Stimulated activated CD8-positive, alpha-beta memory T cell treated with anti-CD3 and anti-CD28 coated beads, Interleukin-15, amount 100 ng/mL, for 48 hours (primary cell): ENCODE data around the gene ANO2.
"Not testable (repeated sequence)": the region's sequence is repeated elsewhere in the genome, so short reads cannot be mapped to it uniquely, and the experiment has no call there.

Source experiments
- DNase-seq, 2 donors: peaks; one replicate each; pipeline ENCODE4 v3.0.0-alpha.2; 2020; ENCODE audit warnings: low read depth in 2 of 2

The ANO2 gene

GRCh38 chr12:5549011-5549410 lies 396.0 kb downstream of the ANO2 start:
- no peak for DNase-seq

GRCh38 chr12:5548152-5548943 lies 396.7 kb downstream of the ANO2 start:
- DNase-seq = no peak

GRCh38 chr12:5546616-5547015 lies 398.4 kb downstream of the ANO2 start:
- no peak for DNase-seq

- DNase-seq = no peak
These were observed 407.3 kb downstream of the ANO2 start for GRCh38 chr12:5537771-5538170.

GRCh38 chr12:5537026-5537615 lies 407.9 kb downstream of the ANO2 start:
- DNase-seq = not testable (repeated sequence)

DNA sequence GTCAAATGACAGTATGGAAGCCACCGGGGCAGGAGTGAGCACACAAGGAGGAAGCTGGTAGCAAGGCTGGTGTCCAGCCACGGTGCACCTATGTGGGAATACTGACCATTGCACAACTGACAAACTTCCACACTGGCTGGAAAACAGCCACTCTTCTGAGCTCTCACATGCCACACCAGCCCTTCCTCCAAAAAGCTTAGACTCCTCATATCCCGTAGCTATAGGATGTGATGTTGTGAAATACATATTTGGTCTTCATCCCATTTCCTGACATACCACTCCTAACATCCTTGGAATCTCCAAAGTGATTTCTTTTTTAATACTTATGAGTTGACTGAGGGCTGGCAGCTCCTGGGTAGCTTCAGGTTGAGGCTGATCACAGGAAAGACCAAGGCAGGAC lies 409.5 kb downstream of the ANO2 start:
- no peak for DNase-seq

DNA sequence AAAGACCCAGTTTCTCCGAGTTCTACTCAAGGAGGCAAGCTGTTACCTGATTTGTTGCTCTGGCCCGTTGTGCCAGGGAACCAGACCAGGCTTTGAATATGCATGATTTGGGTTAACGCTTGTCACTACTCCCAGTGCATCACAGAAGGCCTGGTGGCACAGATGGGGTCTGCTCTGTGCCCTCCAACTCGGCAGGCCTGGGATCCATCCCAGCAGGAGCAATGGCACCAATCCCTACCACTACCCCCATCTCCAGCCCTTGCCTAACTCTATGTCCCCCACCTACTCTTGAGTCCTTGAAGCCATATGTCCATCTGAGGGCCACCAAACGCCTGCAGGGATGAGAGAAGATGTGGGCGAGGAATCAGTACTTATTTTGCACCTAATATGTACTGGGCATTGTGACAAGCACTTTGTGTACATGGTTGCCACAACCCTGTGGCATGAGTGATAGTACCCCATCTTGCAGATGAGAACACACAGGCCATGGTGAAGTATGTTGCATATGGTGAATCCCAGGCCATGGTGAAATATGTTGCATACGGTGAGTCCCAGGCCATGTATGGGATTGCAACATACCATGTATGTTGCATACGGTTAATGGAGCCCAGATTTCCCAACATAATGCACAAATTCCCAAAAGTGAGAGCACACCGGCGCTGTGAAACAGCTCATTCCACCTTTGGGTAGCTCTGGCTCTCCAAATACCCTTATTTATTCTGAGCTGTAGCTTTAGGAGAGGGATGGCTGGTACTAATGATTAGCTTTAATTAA lies 410.4 kb downstream of the ANO2 start:
- DNase-seq = no peak

GRCh38 chr12:5533368-5533767 lies 411.7 kb downstream of the ANO2 start:
- no peak for DNase-seq

- DNase-seq = no peak
These were observed 419.2 kb downstream of the ANO2 start for GRCh38 chr12:5525783-5526367.

DNA sequence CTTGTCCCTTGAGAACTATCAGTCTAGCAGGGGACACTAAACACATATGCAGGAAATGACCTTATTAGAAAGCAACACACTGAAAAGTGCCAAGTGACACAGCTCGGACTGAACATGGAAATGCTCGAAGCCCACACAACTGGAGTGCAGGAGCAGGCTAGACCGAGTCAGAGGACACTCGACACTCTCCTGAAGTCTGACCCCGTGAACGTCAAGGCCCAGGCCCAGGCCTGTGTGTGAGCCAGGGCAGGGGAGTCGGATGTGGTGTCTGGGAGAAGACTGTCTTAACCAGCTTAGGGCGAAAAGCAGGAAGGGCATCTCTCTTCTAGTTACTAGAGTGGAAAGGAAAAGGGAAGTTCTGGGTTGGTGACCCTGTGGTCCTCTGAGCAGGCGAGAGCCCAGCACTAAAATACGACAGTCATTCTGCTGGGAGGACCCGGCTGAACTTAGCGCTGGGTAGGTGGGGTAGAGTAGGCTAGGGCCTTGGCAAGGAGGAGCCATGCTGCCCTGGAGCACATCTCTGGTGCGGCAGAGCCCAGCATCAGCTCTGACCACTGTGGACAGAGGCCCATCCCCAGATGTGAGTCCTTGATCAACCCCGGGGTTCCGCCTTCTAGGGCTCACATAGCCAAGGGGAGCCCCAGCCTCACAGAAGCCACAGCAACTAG lies 420.2 kb downstream of the ANO2 start:
- no peak for DNase-seq

DNA sequence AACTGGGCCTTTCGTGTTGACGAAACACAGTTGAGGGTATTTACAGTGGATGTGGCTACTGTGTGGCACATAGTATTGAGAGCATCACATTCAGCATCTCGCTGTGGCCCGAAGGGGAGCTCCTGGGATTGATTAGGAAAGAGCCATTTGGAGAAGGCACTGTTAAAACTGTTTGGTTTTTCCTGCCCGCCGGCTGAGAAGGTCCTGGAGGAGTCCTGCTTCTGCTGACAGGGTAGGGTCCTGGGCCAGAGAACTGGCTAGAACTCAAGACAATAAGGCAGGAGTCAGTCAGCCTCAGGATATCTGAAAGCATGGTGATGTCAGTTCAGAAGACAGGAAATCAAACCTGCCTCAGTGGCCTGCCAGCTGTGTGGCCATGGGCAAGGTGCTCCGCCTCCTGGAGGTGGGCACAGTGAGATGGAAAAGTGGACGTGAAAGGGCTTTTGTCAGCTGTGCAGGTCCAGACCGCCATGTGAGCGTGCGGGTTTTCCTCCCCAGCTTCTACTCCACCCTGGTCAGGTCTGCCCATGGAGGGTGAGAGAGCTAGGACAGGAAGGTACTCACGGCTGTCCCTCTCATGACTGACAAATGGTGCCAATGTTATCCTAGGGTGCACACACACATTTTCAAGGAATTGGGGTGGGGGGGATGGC lies 420.8 kb downstream of the ANO2 start:
- no peak for DNase-seq

DNA sequence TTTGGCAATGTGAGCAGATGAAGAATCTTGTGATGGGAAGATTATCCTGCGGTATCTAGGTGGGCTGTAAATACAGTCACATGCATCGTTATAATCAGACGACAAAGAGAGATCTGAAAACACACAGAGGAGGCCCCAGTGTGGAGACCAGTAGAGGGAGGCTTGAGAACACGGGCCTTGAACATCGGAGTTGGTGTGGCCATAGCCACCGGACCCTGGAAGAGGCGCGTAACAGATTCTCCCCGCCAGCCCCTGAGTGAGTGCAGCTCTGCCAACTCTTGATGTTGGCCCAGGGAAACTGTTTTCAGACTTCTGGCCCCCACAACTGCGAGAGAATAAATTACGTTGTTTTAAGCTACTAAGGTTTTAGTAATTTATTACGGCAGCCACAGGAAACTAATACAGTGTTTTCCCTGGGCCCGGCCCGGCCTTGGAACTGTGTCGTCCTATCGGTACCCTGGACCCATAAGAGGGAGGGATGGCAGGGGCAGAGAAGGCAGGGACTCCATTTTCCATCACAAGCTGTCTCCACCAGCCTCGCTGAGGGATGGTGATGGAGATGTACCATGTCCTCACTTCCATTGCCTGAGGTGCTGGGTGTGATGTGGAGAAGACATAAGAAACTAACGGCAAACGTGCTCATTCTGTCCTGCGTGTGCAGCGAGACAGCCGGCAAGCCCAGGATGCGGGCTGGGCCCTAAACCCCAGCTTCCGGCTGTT lies 421.5 kb downstream of the ANO2 start:
- no peak for DNase-seq

DNA sequence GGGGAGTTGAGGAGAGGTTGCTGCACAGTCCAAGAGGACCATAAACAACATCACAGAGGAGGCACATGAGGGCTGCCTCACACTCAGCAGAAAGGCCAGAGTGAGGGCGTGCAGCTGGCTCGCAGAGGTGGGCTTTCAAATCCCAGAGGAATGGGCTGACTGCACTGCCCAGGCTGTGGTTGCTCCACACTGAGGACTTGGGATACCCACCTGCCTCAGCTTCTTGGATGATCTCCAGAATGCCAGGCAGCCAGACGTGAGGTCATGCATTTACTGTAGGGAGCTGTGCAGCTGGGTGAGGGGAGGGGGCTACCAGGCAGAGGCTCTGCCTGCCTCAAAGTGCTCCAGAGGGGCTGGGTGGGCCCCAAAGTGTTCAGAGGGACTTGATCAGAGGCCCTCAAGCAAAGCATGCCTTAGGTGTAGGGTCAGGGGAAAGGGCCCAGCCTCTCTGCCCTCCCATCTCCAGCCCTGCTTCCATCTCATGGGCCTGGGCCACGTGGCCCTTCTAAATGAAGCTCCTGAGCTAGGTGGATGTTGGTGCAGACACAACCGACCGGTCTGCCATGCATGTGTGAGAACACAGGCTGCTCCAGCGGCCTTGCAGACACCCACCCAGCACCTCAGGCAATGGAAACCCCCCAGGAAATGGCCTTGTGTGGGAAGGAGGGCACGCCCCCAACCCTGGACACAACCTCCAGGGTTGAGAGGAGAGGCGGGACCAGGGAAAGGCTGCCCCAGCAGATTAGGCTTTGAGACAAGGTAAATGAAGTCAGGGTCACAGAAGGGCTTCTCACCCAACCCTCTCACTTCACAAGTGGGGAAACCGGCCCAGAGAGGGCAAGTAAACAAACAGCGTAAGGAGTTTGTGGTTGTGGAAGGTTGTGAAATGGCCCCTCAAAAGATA lies 422.4 kb downstream of the ANO2 start:
- DNase-seq = no peak

DNA sequence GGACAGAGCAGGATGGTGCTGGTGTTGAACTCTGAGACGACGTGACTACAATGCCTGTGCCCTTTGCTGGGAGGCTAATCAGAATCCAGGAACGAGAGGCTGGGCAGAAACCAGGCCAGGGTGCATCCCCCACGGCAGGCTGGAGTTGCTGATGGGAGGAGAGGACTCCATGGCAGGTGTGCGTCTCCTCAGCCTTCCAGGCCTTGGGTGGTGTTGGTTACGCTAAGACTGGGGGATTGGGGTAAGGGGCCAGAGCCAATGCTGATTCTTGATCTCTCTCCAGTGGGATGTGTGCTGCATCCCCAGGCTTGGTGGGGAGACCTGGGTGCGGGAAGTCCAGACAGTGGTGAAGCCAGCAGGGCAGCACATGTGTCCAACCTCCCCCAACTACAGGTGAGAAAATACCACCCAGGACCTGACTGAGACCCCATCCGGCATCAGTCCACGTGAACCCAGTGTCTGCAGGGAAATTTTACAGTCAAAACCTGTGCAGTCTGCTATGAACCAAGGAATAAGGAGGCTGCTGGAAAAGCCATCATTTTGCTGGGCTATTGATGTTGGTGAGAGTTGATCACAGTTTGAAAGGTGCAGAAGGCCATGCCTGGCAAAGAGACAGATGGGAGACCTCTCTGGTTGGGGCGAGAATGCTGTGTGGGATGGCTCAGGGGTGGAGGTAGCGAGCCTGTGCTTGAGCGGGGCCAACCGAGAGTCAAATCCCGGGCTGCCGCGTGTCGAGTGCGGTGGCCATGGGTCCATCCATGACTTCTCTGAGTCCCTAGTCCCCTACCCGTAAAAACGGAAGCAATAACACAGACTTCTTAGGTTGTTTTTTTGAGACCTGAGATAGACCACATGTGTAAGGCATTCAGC lies 423.4 kb downstream of the ANO2 start:
- no peak for DNase-seq

- no peak for DNase-seq
These were observed 424.2 kb downstream of the ANO2 start for GRCh38 chr12:5520831-5521230.

DNA sequence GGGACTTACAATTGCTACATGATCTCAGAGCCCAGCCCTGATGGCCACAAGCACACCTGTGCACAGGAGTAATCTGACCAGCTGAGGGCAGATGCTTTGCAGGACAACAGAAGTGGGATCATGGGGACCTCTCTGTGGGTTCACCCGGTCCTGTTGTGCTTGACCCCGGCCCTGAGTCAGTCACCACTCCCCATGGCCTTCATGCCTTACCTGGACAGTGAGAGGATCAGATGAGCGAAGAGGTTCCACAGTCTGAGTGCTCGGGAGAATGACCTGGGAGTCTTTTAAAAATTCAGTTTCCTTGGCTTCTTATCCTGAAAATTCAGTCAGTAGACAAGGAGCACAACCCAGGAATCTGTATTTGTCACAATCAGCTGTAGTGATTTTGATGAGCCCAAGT lies 425.0 kb downstream of the ANO2 start:
- DNase-seq = no peak

GRCh38 chr12:5518584-5519365 lies 426.3 kb downstream of the ANO2 start:
- no peak for DNase-seq
